GM13976 (cell line): ENCODE measurements around the gene SCRN2.

Experiments used
- DNase-seq: peaks from one replicate; pipeline ENCODE4 v3.0.0; 2012; ENCODE audit warnings: low spot score
- CTCF ChIP-seq: IDR thresholded peaks from 2 replicates; pipeline ENCODE4 v1.5.1; 2012; ENCODE audit warnings: borderline replicate concordance, mild to moderate bottlenecking; ENCODE audit not compliant: insufficient read depth; ENCODE audit errors: extremely low read depth, missing control alignments, control extremely low read depth
- in situ Hi-C: fragments of 300-500 bp; cut with MboI; formaldehyde crosslinking; loops from one replicate; pipeline ENCODE4 v1.12.0; 2022; ENCODE audit warnings: low sequenced_read_pairs, mixed read lengths, inconsistent platforms; ENCODE audit not compliant: unreplicated experiment

Gene SCRN2

DNA sequence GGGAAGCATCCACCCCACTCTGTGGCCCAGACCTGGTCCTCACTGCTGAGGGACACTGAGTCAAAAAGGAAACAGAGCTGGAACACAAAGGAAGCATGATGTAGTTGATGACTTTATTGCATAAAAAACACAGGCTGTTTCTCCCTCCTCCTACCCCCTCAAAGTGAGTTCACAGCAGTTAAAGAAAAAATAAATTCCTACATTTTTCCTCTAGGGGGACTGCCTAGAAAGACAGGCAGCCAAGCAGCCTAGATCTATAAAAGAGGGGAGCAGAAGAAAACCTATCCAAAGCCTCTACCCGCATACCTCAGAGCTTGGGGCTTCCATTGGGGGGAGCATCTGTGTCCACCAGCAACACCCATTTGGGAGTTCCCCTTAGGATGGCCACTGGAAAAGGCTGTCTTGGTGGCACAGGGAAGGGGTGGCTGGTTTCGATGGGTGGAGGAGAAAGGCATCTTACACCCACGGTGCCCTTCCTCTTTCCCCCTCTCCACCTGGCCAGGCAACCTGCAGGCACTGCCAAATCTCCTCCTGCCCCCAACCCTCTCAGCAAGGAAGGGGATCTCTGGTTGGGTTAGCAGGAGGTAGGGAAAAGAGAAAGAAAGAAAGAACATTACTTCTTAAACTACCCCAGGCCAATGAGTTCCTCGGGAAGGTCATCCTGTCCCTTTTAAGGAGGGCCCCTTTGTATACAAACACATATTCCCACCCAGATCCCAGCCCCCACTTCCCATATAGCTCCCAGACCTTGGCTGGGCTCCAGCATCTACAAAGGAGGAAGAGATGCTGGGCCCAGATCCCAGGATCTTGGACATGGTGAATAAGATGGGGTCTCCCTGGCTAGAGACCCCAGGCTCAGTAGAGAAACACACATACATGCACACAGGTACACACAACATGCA, 4.0 kb upstream of the SCRN2 start:
- in situ Hi-C loops: loop anchor here (5.0 kb wide), 1 partner anchor 47 kb away; no protein-coding TSS in a partner anchor
- TF ChIP-seq CTCF: no peak

GRCh38 chr17:47844227-47844626, 3.2 kb upstream of the SCRN2 start:
- TF ChIP-seq CTCF: no peak
- in situ Hi-C loops: loop anchor here (5.0 kb wide), 1 partner anchor 48 kb away; no protein-coding TSS in a partner anchor
- no peak for DNase-seq

More for the DNA sequence above, 4.0 kb upstream of the SCRN2 start:
- no peak for DNase-seq

- DNase-seq: no peak
- in situ Hi-C loops: loop anchor here (5.0 kb wide), 1 partner anchor 49 kb away; no protein-coding TSS in a partner anchor
- TF ChIP-seq CTCF: no peak
Observed at GRCh38 chr17:47843391-47843730, 2.3 kb upstream of the SCRN2 start.

GRCh38 chr17:47841488-47842291, 617 bp upstream of the SCRN2 start:
- no peak for TF ChIP-seq CTCF
- in situ Hi-C loops: loop anchor here (5.0 kb wide), 1 partner anchor 51 kb away; no protein-coding TSS in a partner anchor
- no peak for DNase-seq

DNA sequence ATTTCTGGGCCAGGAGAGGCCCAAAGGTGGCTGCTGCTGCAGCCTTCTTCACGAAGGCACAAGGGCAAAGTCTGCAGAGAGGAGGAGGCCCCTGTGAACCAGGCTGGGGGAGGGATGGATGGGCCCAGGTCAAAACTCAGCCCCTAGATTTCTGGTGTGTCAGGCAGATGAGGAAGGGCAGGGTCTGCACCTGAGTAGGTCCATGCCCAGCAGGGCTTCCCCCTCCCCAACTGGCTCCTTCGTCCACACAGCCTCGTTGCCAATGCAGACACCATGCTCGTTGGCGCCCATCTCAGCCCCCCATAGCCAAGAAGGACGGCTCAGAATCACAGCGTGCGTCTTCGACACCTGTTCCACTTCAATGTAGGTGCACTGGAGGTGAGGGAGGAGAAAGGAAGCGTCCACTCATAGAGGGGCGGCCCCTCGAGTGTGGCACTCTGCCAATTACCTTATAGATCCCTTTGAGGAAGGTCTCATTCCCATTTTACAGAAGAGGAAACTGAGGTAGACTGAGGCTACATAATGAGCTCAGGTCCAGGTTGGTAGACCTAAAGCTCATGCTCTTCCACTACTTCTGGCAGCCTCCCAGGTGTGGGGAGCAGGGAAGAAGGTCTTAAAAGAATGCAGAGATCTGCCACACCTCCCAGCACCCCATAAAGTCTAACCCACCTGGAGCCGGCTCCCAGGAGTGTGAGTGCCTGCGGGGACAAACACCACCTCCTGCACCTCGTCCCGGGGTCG, 902 bp downstream of the SCRN2 start:
- in situ Hi-C loops: loop anchor here (5.0 kb wide), 1 partner anchor 52 kb away; no protein-coding TSS in a partner anchor
- TF ChIP-seq CTCF: no peak
- DNase-seq: no peak

- TF ChIP-seq CTCF: no peak
- no peak for DNase-seq
- in situ Hi-C loops: no loop called here
Observed at GRCh38 chr17:47839071-47839470, 2.0 kb downstream of the SCRN2 start.
